Upper lobe of left lung (tissue), 6 donors: ENCODE data around the gene MT1HL1. TPM values are rescaled to one million over a fixed set of nuclear protein-coding genes. Genes with fewer than 3 reads are reported as not detected.

Source experiments
- ATAC-seq, 2 donors: fragments of 200-7000 bp; cut with Tn5 transposase; one replicate each; pipeline ENCODE4 v1.9.1; 2022; ENCODE audit warnings: mild to moderate bottlenecking in 2 of 2, moderate library complexity in 2 of 2; ENCODE audit not compliant: low FRiP score in 2 of 2
- DNase-seq, 2 donors: peaks; one replicate each; pipeline ENCODE4 v3.0.0-alpha.2; 2019 to 2020
- H3K27ac ChIP-seq, 4 donors: fragments of 200-600 bp; sonication (generic); one replicate each; pipeline ENCODE4 v1.5.1; 2016 to 2019
- H3K27me3 ChIP-seq, 4 donors: fragments of 200-600 bp; sonication (generic); one replicate each; pipeline ENCODE4 v1.5.1; 2017 to 2019
- H3K36me3 ChIP-seq, 4 donors: fragments of 200-600 bp; sonication (generic); one replicate each; pipeline ENCODE4 v1.5.1; 2016 to 2019
- H3K4me1 ChIP-seq, 4 donors: fragments of 200-600 bp; sonication (generic); one replicate each; pipeline ENCODE4 v1.5.1; 2018 to 2019
- H3K4me3 ChIP-seq, 4 donors: fragments of 200-600 bp; sonication (generic); one replicate each; pipeline ENCODE4 v1.5.1; 2017 to 2019; ENCODE audit warnings: mild to moderate bottlenecking in 2 of 4, moderate library complexity in 1 of 4
- H3K9me3 ChIP-seq, 4 donors: fragments of 200-600 bp; sonication (generic); one replicate each; pipeline ENCODE4 v1.5.1; 2018 to 2019
- CTCF ChIP-seq, 6 experiments: fragments of 450-650 bp in 4 of 6; fragments of 200-600 bp in 2 of 6; sonication (generic) in 2 of 6; IDR thresholded peaks; one replicate each; pipeline ENCODE4 v1.5.1; 2016 to 2019; ENCODE audit warnings: antibody characterized with exemption in 6 of 6
- EP300 ChIP-seq, 4 donors: sonication (generic); formaldehyde crosslinking; IDR thresholded peaks; one replicate each; pipeline ENCODE4 v1.5.1; 2017; ENCODE audit warnings: antibody characterized with exemption in 4 of 4, control low read depth in 2 of 4
- POLR2A ChIP-seq, 4 donors: fragments of 450-650 bp; IDR thresholded peaks; one replicate each; pipeline ENCODE4 v1.5.1; 2016 to 2017; ENCODE audit warnings: antibody characterized with exemption in 4 of 4, mild to moderate bottlenecking in 2 of 4
- POLR2AphosphoS5 ChIP-seq, 2 donors: sonication (generic); formaldehyde crosslinking; IDR thresholded peaks; one replicate each; pipeline ENCODE4 v1.5.1; 2017; ENCODE audit warnings: antibody characterized with exemption in 2 of 2
- WGBS, 2 donors: methylation state at CpG; one replicate each; pipeline ENCODE4 v1.1.5; 2017 to 2018; 5-methylcytosine and 5-hydroxymethylcytosine counted together
- total RNA-seq, 6 donors: library from RNA; depleted of rRNA in 4 of 6; stranded (reverse); fragments of >200 nt in 4 of 6; gene quantifications; one replicate each; pipeline versions ENCODE4 v1.1.0 to v1.2.1, GENCODE V29; 2016 to 2021
- donor health status: DM: no; HTN: no; CAD: no; lungs with moderate emphysema.
- donor health status: DM: no; HTN: yes; CAD: no; lungs with severe emphysema.

Gene MT1HL1
- not detected for total RNA-seq

GRCh38 chr1:237004116-237004515 lies at the start of gene MT1HL1:
Gene MT1HL1, minus strand, starts transcription at chr1:237004441. Its CDS starts 69 bp downstream, at chr1:237004372.
- H3K4me3 ChIP-seq: no peak within 1 kb of the TSS
- H3K27ac ChIP-seq: no peak within 1 kb of the TSS
- H3K4me1 ChIP-seq: no peaks in the 10 kb centered on the region
- TF ChIP-seq POLR2AphosphoS5 (IDR thresholded peaks at IDR 0.05): no peak
- no peak for TF ChIP-seq EP300 (IDR thresholded peaks at IDR 0.05)
- no peak for TF ChIP-seq CTCF (IDR thresholded peaks at IDR 0.05)
- TF ChIP-seq POLR2A (IDR thresholded peaks at IDR 0.05): no peak
- H3K27me3 ChIP-seq: no peaks in the 10 kb centered on the region
- DNase-seq (peak in 1 of 2 donors; percentile 78), ATAC-seq (no peak)
- no peaks in the 10 kb centered on the region for H3K9me3 ChIP-seq
- no peaks in the 10 kb centered on the region for H3K36me3 ChIP-seq
- 89 to 92% methylated on average over 18 of the region's 18 CpGs for WGBS, 2 donors

- H3K4me3 ChIP-seq: no peak overlapping the region
- no peaks in the 10 kb centered on the region for H3K36me3 ChIP-seq
- ATAC-seq (no peak), DNase-seq (no peak)
- H3K4me1 ChIP-seq: no peaks in the 10 kb centered on the region
- H3K27ac ChIP-seq: no peak overlapping the region
- TF ChIP-seq EP300 (IDR thresholded peaks at IDR 0.05) (no peak), CTCF (IDR thresholded peaks at IDR 0.05) (no peak), POLR2AphosphoS5 (IDR thresholded peaks at IDR 0.05) (no peak), POLR2A (IDR thresholded peaks at IDR 0.05) (no peak)
- 73 to 100% methylated on average over 2 to 3 of the region's 3 CpGs for WGBS, 2 donors
- no peaks in the 10 kb centered on the region for H3K27me3 ChIP-seq
- no peaks in the 10 kb centered on the region for H3K9me3 ChIP-seq
Measured at GRCh38 chr1:237050915-237051314, 46.7 kb upstream of the MT1HL1 start.

- Histone ChIP-seq H3K36me3 (no peaks in the 10 kb centered on the region), H3K4me1 (no peaks in the 10 kb centered on the region), H3K4me3 (no peak overlapping the region), H3K9me3 (no peaks in the 10 kb centered on the region), H3K27me3 (no peaks in the 10 kb centered on the region), H3K27ac (no peak overlapping the region)
- TF ChIP-seq CTCF (IDR thresholded peaks at IDR 0.05) (no peak), POLR2A (IDR thresholded peaks at IDR 0.05) (no peak), POLR2AphosphoS5 (IDR thresholded peaks at IDR 0.05) (no peak), EP300 (IDR thresholded peaks at IDR 0.05) (no peak)
- DNase-seq: no peak
- no peak for ATAC-seq
- 68 to 80% methylated on average over 6 of the region's 6 CpGs for WGBS, 2 donors
Measured at GRCh38 chr1:237050185-237050584, 45.9 kb upstream of the MT1HL1 start.

- 89% methylated on average over 5 of the region's 5 CpGs for WGBS, 2 donors
- Histone ChIP-seq H3K9me3 (no peaks in the 10 kb centered on the region), H3K27ac (no peak overlapping the region), H3K4me3 (no peak overlapping the region), H3K4me1 (no peaks in the 10 kb centered on the region), H3K27me3 (peaks cover 0 to 3% (median 0%) of the 10 kb centered on the region in 4 donors), H3K36me3 (no peaks in the 10 kb centered on the region)
- no peak for TF ChIP-seq EP300 (IDR thresholded peaks at IDR 0.05)
- no peak for TF ChIP-seq CTCF (IDR thresholded peaks at IDR 0.05)
- ATAC-seq (no peak), DNase-seq (no peak)
Measured at GRCh38 chr1:237048803-237049202, 44.6 kb upstream of the MT1HL1 start.

GRCh38 chr1:237045278-237046016 lies 41.2 kb upstream of the MT1HL1 start:
- Histone ChIP-seq H3K27me3 (peaks cover 0 to 28% (median 13%) of the 10 kb centered on the region in 4 donors), H3K9me3 (no peaks in the 10 kb centered on the region), H3K4me1 (peaks cover 0 to 20% (median 5%) of the 10 kb centered on the region in 4 donors), H3K4me3 (no peak overlapping the region), H3K36me3 (no peaks in the 10 kb centered on the region), H3K27ac (no peak overlapping the region)
- WGBS, 2 donors: 23 to 25% methylated on average over 3 of the region's 3 CpGs
- TF ChIP-seq POLR2A (IDR thresholded peaks at IDR 0.05) (no peak), CTCF (IDR thresholded peaks at IDR 0.05) (no peak), POLR2AphosphoS5 (IDR thresholded peaks at IDR 0.05) (no peak), EP300 (IDR thresholded peaks at IDR 0.05) (no peak)
- ATAC-seq (no peak), DNase-seq (no peak)
